CD4-positive, alpha-beta T cell treated with Interleukin-10 for 1 hour (primary cell): ENCODE measurements around the gene SH2D3C.

Source experiments
- DNase-seq: peaks from one replicate; pipeline ENCODE4 v3.0.0-alpha.2; 2020

Gene SH2D3C

GRCh38 chr9:127783111-127784008 is 4.9 kb upstream of the SH2D3C start:
- peak; percentile 88 for DNase-seq

DNA sequence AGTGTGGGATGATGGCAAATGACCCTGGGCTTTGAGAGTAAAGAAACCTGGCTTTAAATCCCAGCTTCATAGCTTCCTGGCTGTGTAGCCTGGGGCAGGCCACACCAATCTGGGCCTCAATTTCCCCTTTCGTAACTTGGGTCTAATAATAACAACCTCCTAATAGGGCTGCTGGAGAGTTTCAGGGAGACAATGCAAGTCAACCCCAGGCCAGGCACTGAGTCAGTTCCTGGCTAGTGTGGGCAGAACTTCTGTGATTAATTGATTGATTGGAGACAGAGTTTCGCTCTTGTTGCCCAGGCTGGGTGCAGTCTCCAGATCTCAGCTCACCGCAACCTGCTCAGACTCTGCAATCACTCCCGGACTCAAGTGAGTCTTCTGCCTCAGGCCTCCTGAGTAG is 3.3 kb upstream of the SH2D3C start:
- DNase-seq, result no peak

DNA sequence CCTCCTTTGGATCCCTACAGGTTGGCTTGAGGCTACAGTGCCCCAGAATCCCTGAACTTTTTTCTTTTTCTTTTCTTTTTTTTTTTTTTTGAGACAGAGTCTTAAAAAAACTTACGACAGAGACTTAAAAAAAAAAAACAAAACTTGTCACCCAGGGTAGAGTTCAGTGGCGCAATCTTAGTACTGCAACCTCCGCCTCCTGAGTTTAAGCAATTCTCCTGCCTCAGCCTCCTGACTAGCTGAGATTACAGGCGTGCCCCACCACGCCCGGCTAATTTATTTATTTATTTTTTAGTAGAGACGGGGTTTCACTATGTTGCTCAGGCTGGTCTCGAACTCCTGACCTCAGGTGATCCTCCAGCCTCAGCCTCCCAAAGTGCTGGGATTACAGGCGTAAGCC is 2.4 kb upstream of the SH2D3C start:
- DNase-seq, result peak; percentile 37

DNA sequence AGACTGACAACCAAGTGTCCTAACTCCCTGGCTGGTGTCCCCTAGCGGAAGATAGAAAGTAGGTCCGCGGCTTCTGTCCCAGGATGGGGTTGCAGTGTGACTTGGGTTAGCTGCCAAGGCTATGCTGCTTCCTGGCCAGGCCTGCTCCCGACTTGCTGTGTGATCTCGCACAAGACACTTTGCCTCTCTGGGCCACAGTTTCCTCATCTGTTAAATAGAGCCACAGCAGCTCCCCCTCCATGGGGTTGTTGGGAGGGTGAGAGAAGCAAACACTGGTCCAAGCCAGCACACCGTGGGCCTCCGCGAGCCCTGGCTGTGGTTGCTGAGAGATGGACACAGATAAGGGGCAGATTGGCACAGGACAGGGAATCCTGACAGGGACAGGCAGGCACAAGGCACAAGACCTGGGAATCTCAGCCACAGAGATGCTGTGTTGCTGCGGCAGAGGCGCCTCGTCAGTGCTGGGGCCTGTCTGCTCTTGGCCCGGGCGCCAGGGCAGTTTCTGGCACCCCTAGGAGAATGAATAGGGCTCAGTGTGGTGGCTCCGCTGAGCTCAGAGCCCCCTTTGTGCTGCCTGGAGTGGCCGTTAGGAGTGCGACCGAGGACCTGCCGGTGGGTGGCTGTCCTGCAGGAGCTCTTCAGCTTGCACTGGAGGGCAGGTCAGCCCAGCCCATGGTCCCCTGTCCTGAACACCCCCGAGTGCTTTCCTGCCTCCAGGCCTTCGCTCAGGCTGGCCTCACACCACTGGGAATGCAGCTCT is 1.8 kb upstream of the SH2D3C start:
- DNase-seq, result no peak

DNA sequence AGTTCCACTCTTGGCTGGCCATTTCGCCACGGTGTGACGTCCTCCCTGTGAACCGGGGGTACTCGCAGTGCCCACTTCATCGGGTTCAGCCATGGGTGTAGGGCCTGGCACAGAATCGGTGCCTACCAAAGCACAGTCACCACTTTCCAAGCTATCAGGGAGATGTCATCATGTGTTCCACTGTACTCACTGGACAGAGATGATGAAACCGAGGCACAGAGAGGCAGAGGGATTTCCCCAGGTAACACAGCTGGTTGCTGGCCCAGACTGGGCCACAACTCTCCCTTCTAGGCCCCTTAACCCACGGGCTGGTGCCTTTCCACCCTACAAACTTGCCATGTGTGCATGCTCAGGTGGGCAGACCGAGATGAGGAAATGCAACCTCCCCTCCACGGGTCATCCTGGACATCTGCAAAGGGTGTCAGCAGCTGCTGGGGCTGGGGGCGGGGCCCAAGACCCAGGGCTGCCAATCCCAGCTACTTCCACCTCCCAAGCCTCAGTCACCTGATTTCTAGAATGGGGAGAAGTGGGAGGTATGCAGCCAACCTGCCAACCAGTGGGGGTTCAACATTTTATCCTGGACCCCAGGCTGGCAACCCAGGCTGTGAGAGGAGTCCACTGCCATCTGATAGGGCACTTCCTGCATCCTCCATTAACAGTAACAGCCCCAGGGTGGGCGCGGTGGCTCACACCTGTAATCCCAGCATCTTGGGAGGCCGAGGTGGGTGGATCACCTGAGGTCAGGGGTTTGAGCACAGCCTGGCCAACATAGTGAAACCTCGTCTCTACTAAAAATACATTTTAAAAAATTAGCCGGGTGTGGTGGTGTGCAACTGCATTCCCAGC is 893 bp upstream of the SH2D3C start:
- peak; percentile 73 for DNase-seq

DNA sequence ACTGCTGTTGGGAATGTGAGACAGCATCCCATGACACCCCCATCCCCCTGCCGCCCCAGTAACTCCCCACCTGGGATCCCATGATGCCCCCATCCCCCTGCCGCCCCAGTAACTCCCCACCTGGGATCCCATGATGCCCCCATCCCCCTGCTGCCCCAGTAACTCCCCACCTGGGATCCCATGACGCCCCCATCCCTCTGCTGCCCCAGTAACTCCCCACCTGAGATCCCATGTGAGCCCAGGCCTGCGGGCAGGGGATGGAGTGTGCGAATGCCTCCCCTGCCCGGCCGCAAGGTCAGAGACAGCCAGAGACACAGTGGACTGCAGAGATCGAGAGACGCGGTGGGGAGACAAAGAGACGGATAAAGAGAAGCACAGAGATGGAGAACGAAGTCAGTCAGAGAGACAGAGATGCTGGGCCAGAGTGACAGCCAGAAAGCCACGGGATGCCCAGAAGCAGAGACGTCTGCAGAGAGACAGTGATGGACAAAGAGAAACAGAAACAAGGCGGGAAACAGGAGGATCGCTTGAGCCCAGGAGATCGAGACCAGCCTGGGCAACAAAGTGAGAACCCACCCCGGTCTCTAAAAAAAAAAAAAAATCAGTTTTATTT is 992 bp downstream of the SH2D3C start:
- DNase-seq, result no peak

- DNase-seq, result no peak
These were observed 1.6 kb downstream of the SH2D3C start for GRCh38 chr9:127776924-127777289.

DNA sequence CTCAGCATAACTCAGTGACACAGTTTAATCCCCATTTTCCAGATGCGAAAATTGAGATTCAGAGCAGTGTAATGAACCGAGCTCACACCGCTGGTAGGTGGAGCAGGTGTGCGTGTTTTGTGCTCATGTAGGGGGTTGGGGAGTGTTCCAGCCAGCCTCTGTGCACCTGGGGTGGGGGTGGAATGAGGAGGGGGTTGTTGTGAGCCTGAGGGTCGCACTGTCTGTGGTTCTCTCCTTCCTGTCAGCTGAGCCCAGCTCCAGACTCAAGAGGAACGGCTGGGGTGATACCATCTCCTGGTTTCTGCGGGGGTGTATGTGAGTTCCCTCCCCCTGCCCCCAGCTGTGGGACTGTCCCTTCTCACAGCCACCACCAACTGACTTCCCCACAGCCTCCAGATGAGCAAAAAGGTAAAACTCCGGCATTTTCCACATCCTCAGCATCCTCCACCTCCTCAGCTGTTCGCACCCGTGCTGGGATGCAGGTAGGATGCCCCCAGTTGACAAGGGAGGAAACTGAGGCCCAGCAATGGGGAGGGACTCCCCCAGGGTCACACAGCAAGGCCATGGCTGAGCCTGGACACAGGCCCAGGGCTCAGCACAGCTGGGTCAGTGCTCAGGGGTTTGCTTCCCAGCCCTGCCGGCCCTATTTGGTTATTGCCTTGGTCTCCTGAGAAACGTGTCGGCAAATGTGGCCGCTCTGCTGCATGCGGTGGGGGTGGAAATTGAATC is 2.1 kb downstream of the SH2D3C start:
- DNase-seq, result peak; percentile 87

DNA sequence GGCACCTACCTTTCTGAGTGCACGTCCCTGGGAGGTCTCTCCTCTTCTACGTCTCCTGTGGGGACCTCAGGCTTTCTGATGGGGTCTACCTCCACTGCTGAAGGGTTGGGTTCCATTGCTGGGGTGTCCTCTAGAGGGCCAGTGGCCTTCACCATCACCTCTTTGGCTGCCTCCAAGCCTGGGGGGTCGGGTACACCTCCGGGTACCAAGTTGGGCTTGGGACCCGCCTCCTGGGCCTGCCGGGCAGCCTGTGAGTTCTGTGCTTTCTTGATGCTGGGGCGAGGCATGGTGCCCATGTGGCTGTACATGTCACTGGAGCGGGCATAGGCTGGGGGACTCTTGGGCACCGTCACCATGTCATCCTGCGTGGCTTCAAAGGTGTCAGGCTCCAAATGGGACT is 4.5 kb downstream of the SH2D3C start:
- no peak for DNase-seq

DNA sequence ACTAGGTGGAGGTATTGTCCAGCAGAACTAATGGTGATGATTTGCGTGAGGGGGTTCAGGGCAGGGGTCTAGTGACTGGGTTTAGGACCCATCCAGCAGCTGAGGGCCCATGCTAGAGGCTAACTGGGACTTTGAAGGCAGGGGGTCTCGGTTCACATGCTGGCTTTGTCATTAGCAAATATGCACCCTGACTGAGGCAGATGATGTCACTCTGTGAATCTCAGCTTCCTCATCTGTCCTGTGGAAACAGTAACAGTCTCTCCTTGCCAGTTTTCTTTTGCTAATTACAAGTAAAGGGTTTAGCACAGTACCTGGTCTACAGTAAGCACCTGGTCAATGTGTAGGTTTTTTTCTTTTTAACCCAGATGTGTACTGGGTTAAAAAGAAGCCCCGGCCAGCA is 5.2 kb downstream of the SH2D3C start:
- no peak for DNase-seq

- DNase-seq, result no peak
These were observed 5.9 kb downstream of the SH2D3C start for GRCh38 chr9:127772603-127773002.

GRCh38 chr9:127771570-127772189 is 6.8 kb downstream of the SH2D3C start:
- DNase-seq, result no peak

DNA sequence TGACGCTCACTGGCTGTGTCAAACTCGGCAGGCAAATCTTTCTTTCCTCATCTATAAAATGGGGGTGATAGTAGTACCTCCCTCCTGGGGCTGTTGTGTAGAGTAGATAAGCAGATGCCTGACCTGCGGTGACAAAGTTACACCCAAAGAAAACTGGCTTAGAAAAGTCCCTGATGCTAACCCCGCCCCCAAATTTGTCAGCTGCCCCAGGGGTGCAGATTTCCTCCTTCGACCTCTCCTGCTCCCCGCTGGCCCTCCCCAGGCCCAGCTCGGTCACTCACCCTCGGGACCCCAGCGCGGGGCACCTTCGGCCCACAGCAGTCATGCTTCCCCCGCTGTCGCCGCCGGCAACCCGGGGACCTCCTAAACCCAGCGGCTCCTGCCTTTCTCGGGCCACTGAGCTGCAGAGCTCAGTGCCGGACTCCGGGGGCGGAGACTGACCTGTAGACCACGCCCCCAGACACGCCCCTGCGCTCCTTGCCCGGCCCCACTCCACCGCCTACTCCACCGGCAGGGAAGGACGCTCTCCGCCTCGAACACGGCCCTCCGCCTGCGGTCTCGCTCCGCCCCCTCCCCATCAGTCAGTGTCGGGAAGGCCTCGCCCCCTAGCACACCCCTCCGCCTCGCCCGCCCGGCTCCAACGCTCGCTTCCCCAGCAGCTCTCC is 7.4 kb downstream of the SH2D3C start:
- peak; percentile 97 for DNase-seq

GRCh38 chr9:127770583-127770904 is 7.9 kb downstream of the SH2D3C start:
- DNase-seq, result no peak

DNA sequence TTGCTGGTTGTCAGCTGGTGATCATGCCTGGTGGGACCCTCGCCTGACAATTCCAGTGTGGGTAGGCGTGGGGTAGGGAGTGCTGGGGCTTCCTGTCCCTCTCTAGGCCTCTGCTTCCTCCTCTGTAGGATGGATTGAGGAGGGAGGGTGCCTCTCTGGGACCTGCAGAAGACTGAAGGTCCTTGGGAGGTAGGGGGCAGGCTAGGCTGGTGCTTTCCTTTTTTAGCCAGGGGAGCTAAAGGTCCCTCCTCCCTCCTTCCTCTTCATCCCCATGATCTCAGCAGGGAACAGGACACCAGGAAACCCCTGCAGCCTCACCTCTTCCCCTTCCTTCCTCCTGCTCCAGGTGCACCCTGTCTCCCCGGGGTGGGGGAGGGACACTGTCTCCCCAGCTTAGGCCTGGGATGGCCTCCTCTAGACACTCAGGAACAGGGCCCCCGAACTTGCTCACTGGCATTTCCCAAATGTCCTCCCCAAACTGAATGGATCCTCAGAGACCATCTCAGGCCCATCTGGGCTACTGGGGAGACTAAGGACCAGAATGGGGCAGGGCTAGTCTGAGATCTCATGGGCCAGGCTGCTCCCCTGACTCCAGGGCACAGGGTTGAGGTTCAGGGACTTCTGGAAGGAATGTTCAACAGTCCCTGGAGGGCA is 8.4 kb downstream of the SH2D3C start:
- no peak for DNase-seq

DNA sequence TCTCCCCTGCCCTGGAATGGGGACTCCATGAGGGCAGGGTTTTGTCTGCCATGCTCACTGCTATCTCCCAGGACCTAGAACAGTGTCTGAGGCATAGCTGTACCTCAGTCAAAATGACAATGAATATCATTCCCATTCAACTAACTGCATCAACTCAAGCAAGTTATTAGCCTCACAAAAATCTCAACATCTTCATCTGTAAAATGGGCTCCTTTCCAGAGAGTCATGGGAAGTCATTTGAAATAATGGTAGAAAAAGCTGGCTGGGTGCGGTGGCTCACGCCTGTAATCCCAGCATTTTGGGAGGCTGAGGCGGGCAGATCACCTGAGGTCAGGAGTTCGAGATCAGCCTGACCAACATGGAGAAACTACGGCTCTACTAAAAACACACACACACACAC is 9.4 kb downstream of the SH2D3C start:
- no peak for DNase-seq

- DNase-seq, result no peak
These were observed 9.8 kb downstream of the SH2D3C start for GRCh38 chr9:127768698-127769097.

DNA sequence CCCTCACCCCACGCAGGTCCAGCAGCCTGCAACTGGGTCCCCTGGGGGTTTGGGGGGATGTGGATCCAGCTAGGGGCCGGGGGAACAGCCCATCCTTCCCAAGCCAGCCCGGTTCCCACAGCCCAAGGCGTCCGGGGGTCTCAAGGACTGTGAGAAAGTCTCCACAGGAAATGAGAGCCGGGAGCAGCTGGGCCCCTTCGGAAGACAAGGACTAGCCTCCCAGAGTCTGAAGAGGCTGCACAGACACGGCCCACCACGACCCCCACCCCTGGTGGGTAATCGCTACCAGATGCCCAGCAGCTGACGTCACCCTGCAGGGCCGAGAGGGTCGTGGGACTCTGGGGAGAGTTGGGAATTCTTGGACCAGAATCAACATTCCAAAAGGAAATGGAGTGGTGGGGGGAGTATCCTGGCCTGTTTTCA is 10.5 kb downstream of the SH2D3C start:
- DNase-seq, result no peak

GRCh38 chr9:127767410-127767809 is 11.1 kb downstream of the SH2D3C start:
- no peak for DNase-seq

DNA sequence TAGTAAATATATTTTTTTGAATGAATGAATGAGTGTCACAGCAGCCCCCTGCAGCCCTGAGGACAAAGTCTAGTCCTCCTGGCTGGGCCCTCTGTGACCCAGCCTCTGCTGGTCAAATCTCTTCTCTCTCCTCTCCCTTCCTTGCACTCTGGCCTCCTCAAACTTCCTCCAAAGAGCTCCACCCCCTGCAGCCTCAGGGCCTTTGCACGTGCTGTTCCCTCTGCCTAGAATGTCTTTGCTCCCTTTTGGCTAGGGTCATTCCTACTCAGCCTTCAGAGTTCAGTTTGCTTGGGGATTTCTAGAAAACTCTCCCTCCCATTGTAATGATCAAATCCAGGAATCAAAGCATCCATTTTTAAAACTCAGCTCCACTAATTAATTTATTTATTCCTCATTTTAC is 13.0 kb downstream of the SH2D3C start:
- DNase-seq, result no peak

DNA sequence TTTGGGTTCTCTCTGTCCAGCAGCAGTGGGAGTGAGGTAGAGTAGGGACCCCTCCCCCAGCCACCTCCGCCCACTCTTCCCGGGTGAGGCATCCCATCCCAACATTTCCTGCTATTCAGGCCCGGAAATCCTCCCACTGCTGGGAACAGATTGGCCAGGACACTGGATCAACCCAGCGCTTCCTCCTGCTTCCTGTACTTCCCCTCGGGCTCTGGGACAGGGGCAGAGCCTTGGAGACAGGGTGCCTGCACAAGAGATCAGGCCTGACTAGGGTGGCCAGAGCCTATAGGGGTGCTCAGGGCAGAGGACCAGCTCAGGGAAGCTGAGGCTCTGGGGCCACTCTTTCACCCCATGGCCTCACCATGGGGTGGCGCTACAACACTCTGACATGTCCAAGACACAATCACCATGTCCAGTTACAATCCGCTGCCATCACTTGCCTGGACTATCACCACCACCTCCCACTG is 14.5 kb downstream of the SH2D3C start:
- no peak for DNase-seq
